GM18867 (cell line): ENCODE results near the gene LEF1.

Source experiments
- ATAC-seq: cut with Tn5 transposase; IDR thresholded peaks from one replicate; pipeline ENCODE4 v1.9.1; 2021; ENCODE audit warnings: mild to moderate bottlenecking, moderate library complexity; ENCODE audit not compliant: unreplicated experiment

LEF1 gene

DNA sequence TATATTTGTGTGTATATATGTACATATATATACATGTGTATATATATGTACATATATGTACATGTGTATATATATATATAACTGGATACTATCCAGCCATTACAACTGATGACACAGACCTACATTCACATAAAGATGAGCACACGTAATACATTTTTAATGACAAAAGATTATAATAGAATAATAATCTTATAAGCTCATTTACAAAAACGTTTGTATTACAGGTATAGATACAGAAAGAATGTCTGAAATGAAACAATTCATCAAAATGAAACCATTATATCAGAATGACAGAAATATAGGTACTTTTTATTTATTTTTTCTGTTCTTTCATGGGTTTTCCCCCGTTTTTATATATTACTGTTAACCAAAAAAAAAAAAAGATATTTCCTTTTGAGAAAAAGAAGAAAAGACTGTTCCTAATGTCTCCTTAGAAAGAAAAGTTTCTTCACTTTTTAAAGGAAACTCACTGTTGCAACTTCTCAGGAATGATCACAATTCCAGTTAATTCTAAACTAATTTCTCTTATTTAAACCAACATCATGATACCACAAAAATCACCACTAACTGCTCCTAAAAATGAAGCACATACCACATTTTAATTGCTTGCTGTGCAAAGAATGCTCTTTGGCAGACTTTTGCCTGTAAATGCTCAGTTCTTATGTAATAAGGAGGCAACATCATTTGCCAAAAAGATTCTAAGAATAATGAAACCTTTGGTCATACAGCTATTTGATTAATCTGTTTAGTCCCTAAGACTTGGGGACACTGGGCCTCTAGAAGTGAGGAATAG lies 18.9 kb downstream of the LEF1 start:
- no peak for ATAC-seq

DNA sequence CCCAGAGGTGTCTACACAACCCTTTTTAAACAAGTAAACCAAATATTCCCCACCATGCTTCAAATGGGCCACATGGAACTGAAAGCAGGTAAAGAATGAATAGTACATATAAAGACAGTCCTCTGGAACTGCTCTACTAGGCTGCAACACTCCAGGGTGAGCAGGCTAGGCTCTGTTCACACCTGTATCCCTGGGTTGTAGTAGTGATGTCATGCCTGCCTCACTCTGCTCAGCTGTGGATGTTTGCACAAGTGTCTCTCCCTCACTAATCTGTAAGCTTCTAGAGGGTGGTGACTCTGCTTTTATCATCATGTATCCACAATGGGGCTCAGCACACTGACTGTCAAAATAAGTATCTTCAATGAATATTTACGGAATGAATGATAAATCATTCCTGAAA lies 20.4 kb downstream of the LEF1 start:
- no peak for ATAC-seq

DNA sequence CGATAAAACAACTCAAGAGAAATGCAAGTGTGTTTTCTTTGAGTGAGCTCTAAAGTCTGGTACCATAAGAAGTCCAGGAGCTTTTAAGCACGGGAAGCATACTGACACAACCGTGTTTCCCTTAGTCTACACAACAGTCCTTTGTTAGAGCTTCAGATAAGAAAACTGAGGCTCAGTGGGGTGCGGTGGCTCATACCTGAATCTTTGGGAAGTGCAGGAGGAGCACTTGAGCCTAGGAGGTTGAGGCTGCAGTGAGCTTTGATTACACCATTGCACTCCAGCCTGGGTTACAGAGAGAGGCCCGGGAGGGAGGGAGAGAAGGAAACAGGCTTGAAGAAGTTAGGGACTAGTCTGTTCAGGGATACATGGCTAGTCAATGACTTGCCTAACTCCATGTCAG lies 21.9 kb downstream of the LEF1 start:
- no peak for ATAC-seq

DNA sequence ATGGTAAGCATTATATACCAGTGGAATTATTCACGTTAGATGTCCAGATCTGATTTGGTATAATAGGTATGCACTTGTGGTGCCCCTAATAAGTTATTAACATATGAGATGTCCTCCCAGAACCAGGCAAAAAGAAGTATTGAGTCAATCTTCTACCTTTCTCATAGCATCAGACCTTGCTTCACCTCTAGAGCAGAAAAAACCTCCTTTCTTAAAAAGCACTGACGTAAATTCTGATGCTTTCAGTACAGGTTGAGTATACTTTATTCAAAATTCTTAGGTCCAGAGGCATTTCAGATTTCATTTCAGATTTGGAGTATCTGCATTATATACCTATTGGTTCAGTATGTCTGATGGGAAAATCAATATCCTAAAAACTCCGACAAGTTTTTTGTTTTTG lies 22.4 kb downstream of the LEF1 start:
- no peak for ATAC-seq

DNA sequence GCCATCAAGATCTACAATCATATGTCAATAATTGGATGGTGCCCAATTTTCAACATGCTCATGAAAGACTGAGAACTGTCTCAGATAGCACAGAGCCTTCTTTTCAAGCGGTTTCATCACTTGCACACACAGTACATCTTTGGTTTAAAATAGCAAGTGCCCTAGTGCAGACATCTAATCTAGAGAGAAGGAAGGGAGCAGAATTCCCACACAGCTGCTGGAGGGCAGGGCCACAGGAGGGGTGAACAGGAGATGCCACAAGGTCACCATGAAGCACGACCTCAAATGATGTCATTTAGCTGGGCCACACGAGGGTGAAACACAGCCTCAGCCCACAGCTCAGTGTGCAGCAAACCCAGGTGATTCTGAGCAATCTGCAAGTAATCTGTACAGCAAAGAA lies 24.3 kb downstream of the LEF1 start:
- no peak for ATAC-seq

DNA sequence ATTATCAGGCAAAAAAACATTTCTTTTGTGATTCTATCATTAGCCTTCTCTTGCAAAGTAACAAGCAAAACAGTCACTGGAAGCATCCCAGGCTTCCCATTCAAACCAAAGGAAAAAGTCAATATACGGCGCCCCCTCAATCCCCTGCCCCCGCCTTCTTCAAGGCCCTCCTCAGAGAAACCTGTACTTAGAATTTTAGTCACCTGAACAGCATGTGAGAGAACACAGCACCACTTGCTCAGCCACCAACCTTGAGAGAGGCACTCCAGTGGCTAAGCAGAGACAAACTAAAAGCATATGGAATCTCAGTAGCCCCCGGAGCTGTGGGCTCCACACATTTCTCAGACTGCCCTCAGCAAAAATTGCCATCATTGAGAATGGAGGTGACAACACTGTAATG lies 25.2 kb downstream of the LEF1 start:
- no peak for ATAC-seq

DNA sequence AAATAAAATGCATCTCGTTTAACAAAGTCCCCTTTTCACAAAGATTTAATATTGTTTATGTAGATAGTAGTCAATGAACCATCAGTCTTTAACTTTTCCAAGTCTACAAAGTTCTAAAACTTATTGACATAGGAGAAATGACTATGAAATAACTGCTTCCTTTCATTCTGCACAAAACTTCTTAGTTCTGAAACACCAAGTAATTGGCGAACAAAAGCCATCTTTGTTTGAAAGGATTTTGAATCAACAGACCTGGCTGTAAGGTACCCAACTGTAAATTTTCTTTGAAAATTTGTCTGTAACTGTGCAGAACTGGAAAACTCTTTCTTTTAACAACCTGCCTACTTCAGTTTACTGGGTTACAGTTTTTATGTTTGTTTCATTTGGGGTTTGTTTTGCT lies 25.9 kb downstream of the LEF1 start:
- ATAC-seq, result no peak

DNA sequence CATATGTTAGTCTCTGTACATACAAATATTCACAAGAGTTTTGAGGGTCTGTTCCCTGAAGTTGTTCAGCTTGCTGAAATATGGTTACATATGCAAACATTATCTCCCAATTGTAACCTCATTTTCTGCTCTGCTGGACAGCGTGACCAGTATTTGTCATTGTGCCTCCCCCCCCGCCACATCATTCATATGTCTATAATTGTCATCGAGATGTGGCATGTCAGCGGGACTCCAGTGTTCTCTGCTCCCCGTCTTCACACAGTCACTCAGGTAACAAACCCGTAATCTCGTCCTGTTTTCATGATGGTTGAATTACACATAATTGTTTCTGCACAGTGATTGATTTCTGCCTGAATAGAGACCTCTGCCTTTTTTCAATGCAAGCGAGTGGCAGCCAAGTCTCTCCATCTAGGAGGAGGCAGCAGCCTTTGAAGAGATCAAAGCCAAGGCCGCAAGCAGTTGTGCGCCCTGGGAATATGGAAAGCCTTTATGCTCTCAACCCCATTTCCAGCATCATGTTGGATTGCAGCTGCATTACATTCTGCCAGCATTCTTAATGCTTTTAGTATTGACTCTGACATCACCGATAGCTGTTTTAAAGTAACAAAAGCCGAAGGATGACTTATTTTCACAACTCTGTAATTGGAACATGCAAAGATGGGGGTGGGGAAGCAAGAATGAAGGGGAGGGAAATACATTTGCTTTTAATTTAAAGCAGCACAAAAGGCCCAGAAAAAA lies 27.4 kb downstream of the LEF1 start:
- ATAC-seq, result no peak

DNA sequence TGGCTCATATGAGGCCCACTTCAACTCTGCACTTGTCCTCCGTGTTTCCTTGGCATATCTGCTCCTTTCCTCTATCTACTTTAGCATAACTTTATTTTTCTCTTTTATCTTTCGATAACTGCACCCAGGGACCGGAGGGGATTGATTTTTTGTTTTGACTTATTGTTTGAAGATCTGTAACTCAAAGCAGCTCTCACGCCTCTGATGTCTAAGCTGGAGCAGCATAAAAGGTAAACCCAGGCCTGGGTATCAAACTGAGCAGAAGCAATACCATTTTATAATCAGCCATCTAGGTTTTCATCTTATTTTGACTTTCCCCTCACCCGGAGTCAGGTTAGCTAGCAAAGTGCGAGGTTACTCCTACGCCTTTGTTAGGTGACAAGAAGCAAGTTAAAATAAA lies 28.4 kb downstream of the LEF1 start:
- ATAC-seq, result no peak

DNA sequence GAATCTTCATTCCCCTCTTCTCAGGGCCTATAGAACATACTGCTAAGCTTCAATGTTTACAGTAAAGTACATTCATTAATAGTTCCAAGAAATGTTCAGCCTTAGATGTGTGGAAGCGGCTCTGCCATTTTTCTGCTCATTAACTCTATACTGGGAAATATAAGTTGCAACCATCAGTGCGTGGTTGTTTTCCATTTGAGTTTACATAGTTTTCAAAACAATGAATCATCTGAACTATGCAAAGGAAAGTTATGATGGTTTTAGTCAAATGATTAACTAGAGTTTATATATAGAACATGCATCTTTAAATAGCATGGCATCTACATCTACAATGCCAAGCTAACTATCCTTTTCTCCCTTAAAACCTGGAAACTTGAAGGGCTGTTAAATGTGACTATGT lies 29.6 kb downstream of the LEF1 start:
- peak; percentile 52 for ATAC-seq

DNA sequence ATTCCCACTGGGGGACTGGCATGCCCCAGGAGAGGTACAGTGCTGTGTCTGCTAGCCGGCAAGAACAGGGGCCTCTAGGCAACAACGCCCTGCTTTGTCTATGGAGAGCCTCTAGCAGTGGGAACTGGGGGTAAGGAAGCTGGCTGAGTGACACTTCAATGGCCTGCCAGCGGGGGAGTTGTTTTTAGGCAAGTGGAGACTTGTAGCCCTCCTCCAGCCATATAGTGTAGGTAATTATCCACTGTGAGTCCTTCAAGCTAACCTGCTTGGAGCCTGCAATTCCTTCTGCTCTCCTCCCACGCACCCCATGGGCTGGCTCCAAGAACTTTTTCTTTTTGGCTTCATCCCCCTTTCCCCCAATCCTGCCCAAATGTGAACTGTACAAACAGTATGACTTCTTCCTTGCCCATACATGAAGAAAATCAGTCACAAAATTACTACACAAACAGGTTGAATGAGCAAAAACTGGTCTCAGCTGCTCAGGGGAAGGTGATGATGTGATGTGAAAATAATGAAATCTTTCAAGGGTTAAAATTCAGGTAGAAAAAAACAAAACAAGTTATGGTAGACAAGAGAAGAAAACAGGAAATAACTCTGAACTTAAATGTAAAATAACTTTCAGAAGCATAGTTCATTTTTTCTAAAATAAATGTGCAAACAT lies 33.1 kb downstream of the LEF1 start:
- ATAC-seq, result peak; percentile 43

DNA sequence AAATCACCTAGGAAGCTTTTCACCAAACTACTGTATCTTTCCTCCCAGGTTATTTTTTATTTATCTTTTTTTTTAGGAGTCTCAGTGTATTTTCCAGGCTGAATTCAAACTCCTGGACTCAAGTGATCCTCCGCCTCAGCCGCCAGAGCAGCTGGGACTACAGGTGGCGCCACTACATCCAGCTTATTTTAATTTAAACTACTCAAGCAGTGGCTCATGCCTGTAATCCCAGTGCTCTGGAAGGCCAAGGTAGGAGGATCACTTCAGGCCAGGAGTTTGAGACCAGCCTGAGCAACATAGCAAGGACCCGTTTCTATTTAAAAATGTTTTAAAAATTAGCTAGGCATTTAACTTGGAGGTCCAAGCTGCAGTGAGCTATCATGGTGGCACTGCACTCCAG lies 37.8 kb downstream of the LEF1 start:
- ATAC-seq, result no peak

DNA sequence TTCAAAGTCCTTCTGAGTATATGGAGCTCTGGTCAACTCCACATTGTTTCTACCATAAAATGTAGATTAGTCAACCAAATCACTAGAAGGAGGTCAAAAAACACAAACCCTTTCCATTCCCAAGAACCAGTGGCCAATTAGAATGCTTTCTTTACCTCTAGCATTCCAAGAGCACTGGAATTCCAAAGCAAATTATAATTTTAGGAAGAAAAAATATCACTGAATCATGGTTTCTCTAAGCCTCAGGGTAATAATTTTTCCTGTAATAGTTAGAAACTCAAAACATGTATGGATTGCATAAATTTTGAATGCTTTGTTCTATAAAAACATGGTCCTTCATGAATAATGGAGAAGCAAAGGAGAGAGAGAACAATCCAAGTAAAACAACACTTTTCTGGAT lies 39.5 kb downstream of the LEF1 start:
- ATAC-seq, result no peak

DNA sequence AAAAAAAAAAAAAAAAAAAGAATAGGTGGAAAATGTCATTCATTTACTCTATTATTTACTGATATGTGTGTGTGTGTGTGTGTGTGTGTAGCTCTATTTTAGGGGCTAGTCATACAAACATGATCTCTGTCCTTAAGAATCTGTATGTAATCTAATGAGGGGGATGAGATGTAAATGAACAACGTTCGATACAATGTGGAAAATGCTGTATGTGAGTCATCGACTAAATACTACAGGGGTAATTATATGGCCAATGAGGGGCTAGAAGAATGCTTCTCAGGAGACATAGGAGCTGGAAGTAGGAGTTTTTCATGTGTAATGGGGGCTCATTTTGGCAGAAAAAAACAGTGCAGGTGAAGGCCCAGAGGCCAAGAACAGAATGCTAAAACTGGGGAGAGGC lies 41.9 kb downstream of the LEF1 start:
- ATAC-seq, result no peak

DNA sequence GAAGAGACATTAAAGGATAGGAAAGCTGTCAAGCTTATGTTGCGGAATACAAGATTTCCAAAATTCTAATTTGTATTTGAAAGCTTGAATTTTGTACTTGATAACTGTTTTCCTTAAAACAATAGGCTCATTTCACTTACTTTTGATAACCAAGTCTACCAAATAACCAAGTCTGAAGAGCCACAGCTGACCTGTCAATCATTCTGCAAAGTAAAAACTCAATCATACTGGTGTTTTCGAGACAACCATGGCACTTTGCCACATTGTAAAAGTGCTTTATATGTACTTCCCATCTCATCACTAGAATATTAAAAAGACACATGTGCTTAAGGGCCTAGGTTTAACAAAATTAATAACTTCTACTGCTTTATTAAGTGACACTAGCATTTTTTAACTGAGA lies 47.9 kb downstream of the LEF1 start:
- no peak for ATAC-seq

DNA sequence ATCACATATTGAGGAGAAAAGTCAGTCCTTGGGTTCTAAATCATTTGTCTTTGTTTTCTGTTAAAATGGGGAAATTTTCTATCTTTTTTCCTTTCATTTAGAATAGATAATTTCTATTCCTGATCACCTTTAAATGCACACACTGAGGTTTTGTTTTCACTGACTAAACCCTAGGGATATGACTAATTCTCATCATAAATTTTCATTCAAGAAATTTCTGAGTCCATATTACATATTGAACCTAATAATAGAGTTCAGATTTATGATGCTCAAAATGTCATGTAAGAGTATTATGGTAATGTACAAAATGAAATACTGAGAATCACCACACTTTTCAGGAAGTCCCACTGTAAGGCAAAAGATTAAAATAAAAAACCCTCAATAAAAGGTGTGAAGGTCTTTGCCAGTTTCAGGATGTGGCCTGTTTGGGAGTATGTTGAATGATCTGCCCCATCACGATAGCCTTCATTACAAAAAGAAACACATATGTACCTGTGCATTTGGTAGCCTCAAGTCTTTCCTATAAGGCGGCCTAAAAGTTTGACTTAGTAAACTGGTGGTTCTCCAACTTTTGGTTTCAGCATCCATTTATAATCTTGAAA lies 49.4 kb downstream of the LEF1 start:
- peak; percentile 19 for ATAC-seq

DNA sequence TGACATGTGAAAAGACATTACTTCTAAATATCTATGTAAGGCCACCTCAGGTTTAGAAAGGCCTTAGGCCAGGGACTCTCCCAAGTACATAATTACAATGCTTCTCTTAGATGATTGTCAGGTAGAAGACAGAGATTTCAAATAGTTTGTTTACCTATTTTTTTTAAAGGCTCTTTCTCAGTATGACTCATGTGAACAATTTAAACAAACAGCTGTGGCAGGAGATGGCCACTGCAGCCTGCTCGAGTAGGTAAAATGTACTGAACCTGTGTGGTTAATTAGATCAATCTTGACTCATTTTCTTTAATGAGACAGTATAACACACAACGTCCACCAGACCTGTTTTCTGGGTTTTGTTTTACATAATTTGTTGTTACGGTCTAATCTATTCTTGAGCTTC lies 50.2 kb downstream of the LEF1 start:
- peak; percentile 91 for ATAC-seq

DNA sequence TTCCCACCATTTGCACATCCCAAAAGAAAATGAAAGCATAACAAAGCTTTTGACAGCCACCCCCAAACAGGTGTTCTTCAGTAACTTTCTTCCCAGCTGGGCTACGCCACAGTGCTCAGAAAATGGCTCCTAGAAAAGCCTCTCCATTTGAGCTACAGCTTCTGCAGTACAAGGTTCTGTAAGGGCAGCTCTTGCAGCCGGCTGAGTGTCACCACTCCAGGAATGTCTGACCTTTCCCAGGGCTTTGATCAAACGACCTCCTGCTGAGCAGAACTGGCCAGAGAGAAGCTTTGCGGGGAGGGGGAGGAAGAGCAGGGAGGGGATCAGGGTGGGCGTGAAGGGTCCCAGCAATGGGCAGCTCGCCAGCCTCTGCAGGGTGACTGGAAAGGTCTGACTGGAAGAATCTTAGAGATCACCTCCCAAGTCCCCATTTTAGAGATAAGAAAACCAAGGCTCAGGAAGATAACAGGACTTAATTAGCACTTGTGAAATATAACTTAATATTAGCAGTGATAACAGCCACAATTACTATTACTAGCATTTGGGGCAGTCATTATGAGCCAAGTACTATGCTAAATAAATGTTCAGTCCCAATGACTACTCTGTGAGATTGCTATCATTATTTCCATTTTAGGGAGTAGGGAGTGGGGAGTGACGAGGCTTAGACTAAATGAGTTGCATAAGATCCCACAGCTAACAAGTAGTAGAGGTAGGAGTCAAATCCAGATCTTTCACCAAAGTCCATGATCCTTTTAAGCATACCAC lies 51.1 kb downstream of the LEF1 start:
- ATAC-seq, result no peak

DNA sequence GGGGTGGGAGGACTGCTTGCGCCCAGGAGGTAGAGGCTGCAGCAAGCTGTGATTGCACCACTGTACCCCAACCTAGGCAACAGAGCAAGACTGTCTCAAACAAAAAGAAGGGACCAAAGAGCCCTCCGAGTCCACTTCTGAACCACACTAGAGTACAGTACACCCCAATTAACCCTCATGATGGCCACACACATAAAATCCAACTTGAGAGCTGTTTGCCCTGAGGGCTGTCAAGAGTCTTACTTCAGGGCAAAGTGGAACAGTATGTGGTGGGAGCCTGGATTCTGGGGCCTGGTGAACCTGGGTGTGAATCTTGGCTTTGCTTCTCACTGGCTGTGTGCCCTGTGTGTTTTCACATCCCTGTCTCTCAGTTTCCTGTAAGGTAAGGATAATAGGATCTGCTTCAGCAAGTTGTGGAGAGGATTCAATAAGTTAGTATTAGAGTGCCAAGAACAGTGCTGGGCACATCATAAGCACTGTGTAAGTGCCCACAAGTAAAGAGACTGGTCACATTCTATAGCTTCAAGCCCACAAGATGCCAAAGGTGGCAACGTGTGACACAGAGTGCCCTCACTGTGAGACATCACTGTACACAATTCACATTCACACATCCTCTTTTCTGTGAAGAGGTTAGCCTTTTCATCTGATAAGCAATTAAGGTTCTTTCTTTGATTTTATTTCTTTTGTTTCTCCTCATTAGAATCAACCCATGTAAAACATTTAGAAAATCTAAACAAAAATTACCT lies 52.1 kb downstream of the LEF1 start:
- ATAC-seq, result peak; percentile 50

DNA sequence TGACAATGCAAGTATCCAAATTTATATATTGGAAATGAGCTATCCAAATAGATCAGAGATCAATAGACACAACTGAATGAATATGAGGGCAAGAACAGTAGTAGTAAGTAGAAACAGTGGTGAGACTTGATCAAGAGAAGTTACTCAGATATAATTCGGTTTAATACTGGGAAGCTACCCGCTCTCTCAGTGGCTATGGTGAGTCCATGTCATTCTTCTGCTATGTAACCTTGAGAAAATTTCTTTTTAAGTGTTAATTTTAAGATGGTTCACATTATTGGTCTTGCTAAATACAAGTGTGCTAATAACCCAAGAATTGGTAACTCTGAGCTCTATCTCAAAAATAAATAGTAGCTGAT lies 53.6 kb downstream of the LEF1 start:
- ATAC-seq, result no peak
